Loucy (cell line): ENCODE measurements around the gene CIITA.

ENCODE experiments used
- H2AFZ ChIP-seq: fragments of 200-600 bp; sonication (generic); 2 replicates; pipeline ENCODE4 v1.6.0; 2016; ENCODE audit warnings: antibody characterized with exemption, mild to moderate bottlenecking, low read length, moderate library complexity
- H3F3A ChIP-seq: fragments of 200-600 bp; 2 replicates; pipeline ENCODE4 v1.6.0; 2016; ENCODE audit warnings: antibody characterized with exemption, low read depth, mild to moderate bottlenecking
- H3K27me3 ChIP-seq: fragments of 200-600 bp; sonication (generic); 2 replicates; pipeline ENCODE4 v1.6.1; 2014; ENCODE audit warnings: low read length, mild to moderate bottlenecking; ENCODE audit not compliant: insufficient read depth, poor library complexity, severe bottlenecking
- H3K36me3 ChIP-seq: fragments of 200-600 bp; sonication (generic); 2 replicates; pipeline ENCODE4 v1.6.1; 2016; ENCODE audit warnings: low read length; ENCODE audit not compliant: insufficient read depth
- H3K4me1 ChIP-seq: fragments of 200-600 bp; sonication (generic); 2 replicates; pipeline ENCODE4 v1.5.1; 2014; ENCODE audit warnings: low read length, mild to moderate bottlenecking; ENCODE audit not compliant: insufficient read depth, poor library complexity, severe bottlenecking
- H3K4me2 ChIP-seq: fragments of 200-600 bp; sonication (generic); 2 replicates; pipeline ENCODE4 v1.6.0; 2014; ENCODE audit warnings: antibody characterized with exemption, low read length, low read depth, mild to moderate bottlenecking; ENCODE audit not compliant: poor library complexity, severe bottlenecking
- H3K4me3 ChIP-seq: fragments of 200-600 bp; sonication (generic); 2 replicates; pipeline ENCODE4 v1.5.1; 2014; ENCODE audit warnings: low read length, mild to moderate bottlenecking, mixed read lengths; ENCODE audit not compliant: poor library complexity, severe bottlenecking
- H3K79me2 ChIP-seq: fragments of 200-600 bp; sonication (generic); 2 replicates; pipeline ENCODE4 v1.6.1; 2014; ENCODE audit warnings: low read length; ENCODE audit not compliant: insufficient read depth
- H3K9ac ChIP-seq: fragments of 200-600 bp; sonication (generic); 2 replicates; pipeline ENCODE4 v1.6.0; 2014; ENCODE audit warnings: mild to moderate bottlenecking, low read depth, low read length, moderate library complexity; ENCODE audit not compliant: poor library complexity, severe bottlenecking
- H3K9me2 ChIP-seq: fragments of 200-600 bp; sonication (generic); replicated peaks from 2 replicates; pipeline ENCODE4 v1.6.1; 2016; ENCODE audit warnings: low read depth, low read length, mixed read lengths
- H3K9me3 ChIP-seq: fragments of 200-600 bp; sonication (generic); 2 replicates; pipeline ENCODE4 v1.6.1; 2014; ENCODE audit warnings: mild to moderate bottlenecking, antibody characterized with exemption, low read length, low read depth; ENCODE audit not compliant: insufficient read depth
- H4K20me1 ChIP-seq: fragments of 200-600 bp; sonication (generic); 2 replicates; pipeline ENCODE4 v1.6.0; 2014; ENCODE audit warnings: antibody characterized with exemption, low read length, mild to moderate bottlenecking; ENCODE audit not compliant: insufficient read depth, poor library complexity, severe bottlenecking
- EZH2phosphoT487 ChIP-seq: fragments of 200-600 bp; IDR thresholded peaks from 2 replicates; pipeline ENCODE4 v1.6.1; 2018; ENCODE audit warnings: antibody characterized with exemption, mild to moderate bottlenecking, moderate library complexity, borderline replicate concordance
- TF ChIP-seq, protein P1 (sequence below): fragments of 200-600 bp; sonication (generic); conservative IDR thresholded peaks from 2 replicates; pipeline ENCODE4 v1.5.1; 2014; ENCODE audit warnings: mild to moderate bottlenecking, antibody characterized with exemption, low read length

The CIITA gene

DNA sequence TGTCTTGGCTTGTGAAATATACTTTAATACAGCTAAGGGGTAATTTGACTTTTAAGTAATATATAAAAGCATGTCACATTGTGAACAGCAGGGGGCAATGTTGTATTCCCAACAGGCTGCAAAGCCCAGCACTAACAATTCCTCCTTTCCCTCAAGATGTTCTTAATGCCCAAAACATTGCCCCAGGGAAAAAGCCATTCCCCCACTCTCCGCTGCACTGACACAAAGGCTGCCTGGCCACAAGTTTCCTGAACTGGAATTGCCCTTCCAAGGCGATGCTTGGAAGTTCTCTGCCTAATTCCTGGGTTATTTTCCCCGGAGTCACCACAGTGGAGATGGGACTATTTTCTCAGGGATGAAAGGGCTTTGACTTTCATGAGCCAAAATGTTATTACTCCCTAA lies 94.6 kb downstream of the CIITA start:
- no peaks in the 10 kb centered on the region for H3K9me2 ChIP-seq
- TF ChIP-seq, protein P1, sequence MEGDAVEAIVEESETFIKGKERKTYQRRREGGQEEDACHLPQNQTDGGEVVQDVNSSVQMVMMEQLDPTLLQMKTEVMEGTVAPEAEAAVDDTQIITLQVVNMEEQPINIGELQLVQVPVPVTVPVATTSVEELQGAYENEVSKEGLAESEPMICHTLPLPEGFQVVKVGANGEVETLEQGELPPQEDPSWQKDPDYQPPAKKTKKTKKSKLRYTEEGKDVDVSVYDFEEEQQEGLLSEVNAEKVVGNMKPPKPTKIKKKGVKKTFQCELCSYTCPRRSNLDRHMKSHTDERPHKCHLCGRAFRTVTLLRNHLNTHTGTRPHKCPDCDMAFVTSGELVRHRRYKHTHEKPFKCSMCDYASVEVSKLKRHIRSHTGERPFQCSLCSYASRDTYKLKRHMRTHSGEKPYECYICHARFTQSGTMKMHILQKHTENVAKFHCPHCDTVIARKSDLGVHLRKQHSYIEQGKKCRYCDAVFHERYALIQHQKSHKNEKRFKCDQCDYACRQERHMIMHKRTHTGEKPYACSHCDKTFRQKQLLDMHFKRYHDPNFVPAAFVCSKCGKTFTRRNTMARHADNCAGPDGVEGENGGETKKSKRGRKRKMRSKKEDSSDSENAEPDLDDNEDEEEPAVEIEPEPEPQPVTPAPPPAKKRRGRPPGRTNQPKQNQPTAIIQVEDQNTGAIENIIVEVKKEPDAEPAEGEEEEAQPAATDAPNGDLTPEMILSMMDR = peak; percentile 61
- TF ChIP-seq EZH2phosphoT487 = no peak
- no peaks in the 10 kb centered on the region for H3F3A ChIP-seq
- no peaks in the 10 kb centered on the region for H3K9me3 ChIP-seq
- no peaks in the 10 kb centered on the region for H3K4me1 ChIP-seq
- H4K20me1 ChIP-seq = no peaks in the 10 kb centered on the region
- H3K36me3 ChIP-seq = peaks cover 26% of the 10 kb centered on the region; the same call in 1 of the 2 replicates
- no peaks in the 10 kb centered on the region for H3K27me3 ChIP-seq
- H3K4me3 ChIP-seq = no peak overlapping the region
- no peak overlapping the region for H3K9ac ChIP-seq
- no peaks in the 10 kb centered on the region for H3K79me2 ChIP-seq
- no peak overlapping the region for H3K4me2 ChIP-seq
- no peak overlapping the region for H2AFZ ChIP-seq

DNA sequence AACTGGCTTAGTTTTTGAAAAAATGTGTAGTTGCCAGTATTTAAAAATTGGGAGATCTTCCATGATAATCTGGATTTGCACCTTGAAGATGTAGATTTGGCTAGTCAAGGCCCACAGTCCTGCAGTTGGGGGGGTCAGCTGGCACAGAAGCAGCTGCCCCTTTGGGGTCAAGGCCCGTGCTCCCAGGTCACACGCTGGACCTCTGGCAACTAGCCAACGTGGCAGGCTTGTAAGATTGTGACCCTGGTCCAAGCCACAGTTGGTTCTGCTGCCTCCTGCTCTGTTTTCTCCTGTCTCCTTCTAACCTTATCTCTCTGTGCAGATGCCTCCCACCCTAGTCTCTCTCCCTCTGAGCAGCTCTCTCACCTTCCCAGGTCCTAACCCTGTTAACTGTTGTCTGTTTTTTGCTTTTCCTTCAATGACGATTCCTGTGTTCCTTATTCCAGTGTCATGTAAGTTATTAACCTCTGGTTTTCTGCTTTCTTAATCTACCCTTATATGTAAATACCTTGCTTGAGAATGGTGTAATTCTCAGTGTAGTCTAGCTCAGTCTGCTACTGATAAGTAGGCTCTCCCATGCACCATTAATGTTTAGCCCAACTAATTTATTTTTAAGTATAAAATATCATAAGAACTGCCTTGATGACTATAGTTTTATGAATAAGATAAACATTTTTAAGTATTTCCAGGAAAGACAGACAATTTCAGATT lies 95.3 kb downstream of the CIITA start:
- H3K79me2 ChIP-seq = no peaks in the 10 kb centered on the region
- H3K4me3 ChIP-seq = no peak overlapping the region
- H3K36me3 ChIP-seq = peaks cover 26% of the 10 kb centered on the region; the same call in 1 of the 2 replicates
- no peak for TF ChIP-seq EZH2phosphoT487
- TF ChIP-seq, protein P1 = no peak
- H3K9ac ChIP-seq = no peak overlapping the region
- H3K9me3 ChIP-seq = no peaks in the 10 kb centered on the region
- no peaks in the 10 kb centered on the region for H3K27me3 ChIP-seq
- H3K4me1 ChIP-seq = no peaks in the 10 kb centered on the region
- H3F3A ChIP-seq = no peaks in the 10 kb centered on the region
- no peaks in the 10 kb centered on the region for H4K20me1 ChIP-seq
- H3K4me2 ChIP-seq = no peak overlapping the region
- no peak overlapping the region for H2AFZ ChIP-seq
- H3K9me2 ChIP-seq = no peaks in the 10 kb centered on the region

DNA sequence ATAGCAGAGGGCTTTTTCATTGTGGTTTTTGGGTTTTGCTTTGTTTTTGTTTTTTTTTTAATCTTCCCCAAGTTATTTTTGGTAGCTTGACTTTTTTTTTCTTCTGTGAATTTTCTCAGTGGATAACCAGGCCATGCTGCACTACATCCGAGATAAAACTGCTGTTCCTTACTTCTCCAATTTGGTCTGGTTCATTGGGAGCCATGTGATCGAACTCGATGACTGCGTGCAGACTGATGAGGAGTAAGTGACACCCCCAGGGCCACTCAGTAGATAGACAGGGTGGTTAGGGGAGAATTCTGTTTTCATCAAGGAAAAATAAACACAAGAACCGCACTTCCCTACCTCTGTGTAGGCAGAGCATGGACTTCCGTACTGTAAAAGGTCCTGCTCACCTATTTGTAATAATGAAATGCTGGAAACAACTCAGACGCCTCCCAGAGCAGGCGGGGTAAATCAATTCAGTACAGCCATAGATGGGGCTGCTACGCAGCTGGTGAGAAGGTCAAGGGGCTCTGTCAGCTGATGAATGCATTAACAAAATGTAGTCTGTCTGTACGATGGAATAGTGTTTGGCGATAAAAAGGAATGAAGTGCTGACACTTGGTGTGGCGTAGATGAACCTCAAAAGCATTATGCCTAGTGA lies 95.9 kb downstream of the CIITA start:
- Histone ChIP-seq H4K20me1 (no peaks in the 10 kb centered on the region), H3K4me3 (no peak overlapping the region), H3K36me3 (peaks cover 26% of the 10 kb centered on the region; the same call in 1 of the 2 replicates), H3K9me3 (no peaks in the 10 kb centered on the region), H3K9ac (no peak overlapping the region), H3F3A (no peaks in the 10 kb centered on the region), H2AFZ (no peak overlapping the region), H3K4me1 (no peaks in the 10 kb centered on the region), H3K9me2 (no peaks in the 10 kb centered on the region), H3K79me2 (no peaks in the 10 kb centered on the region), H3K27me3 (no peaks in the 10 kb centered on the region), H3K4me2 (no peak overlapping the region)
- no peak for TF ChIP-seq EZH2phosphoT487
- TF ChIP-seq, protein P1 = no peak
